Hypothalamus (tissue), 51 donors: ENCODE data around the gene RPL18.
"Not testable (repeated sequence)": the region's sequence is repeated elsewhere in the genome, so short reads cannot be mapped to it uniquely, and the experiment has no call there.

Experiments
- DNase-seq, 51 donors: peaks; one replicate each; lab custom pipeline; 2025; lab: John Stamatoyannopoulos, UW

Gene RPL18

DNA sequence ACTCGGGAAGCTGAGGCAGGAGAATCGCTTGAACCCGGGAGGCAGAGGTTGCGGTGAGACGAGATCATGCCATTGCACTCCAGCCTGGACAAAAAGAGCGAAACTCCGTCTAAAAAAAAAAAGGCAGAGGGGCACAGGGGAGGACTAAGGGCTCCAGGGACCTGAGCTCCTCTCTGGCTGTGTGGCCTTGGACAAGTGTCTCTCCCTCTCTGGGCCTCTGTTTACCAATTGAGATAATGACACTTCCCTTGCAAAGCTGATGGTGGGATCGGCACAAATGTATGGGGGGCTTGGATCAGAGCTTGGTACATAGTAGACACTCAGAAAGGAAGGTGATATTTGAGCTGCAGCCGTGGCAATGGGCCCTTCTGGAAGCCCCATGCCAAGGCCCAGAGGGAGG is 23.8 kb downstream of the RPL18 start:
- DNase-seq = no peak

DNA sequence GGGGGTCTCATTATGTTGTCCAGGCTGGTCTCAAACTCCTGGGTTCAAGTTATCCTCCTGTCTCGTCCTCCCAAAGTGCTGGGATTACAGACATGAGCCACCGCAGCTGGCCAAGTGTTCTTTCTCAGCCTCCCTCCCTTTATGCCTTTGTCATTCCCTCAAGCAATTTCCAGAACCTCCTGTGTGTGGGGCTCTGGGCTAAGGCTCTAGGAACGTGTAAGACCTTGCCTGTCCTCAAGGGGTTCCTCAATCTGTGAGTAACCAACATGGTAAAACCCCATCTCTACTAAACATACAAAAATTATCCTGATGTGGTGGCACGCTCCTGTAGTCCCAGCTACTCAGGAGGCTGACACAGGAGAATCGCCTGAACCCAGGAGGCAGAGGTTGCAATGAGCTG is 28.0 kb downstream of the RPL18 start:
- no peak for DNase-seq

DNA sequence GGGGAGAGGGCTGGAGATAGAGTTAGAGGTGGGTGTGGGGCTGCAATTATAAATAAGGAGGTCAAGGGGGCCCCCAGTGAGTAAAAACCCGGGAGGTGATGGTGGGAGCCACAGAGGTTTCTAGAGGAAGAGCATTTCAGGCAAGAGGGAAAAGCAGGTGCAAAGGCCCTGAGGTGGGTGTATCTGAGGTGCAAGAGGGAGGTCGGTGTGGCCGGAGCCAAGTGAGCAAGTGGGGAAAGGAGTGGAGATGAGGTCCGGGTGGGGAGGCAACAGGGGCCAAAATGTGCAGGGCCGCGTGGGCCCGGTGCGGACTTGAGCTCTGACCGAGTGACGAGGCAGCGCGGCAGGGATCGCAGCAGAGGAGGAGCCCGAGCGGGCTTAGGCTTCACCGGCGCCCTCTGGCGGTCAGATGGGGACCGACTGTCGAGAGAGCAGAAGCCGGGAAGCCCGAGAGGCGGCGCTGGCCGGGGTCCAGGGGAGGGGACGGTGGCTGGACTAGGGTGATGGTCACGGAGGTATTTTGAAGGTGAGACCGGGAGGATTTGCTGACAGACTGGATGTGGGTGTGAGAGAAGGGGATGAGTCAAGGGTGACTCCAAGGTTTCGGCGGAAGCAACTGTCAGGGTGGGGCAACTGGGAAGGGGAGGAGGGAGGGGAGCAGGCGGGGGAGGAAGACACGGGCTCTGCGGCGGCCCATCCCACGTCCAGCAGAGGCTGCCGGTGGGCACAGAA is 30.1 kb downstream of the RPL18 start:
- DNase-seq = peak in 50 of 51 donors; percentile 8 to 94 (median 68)

DNA sequence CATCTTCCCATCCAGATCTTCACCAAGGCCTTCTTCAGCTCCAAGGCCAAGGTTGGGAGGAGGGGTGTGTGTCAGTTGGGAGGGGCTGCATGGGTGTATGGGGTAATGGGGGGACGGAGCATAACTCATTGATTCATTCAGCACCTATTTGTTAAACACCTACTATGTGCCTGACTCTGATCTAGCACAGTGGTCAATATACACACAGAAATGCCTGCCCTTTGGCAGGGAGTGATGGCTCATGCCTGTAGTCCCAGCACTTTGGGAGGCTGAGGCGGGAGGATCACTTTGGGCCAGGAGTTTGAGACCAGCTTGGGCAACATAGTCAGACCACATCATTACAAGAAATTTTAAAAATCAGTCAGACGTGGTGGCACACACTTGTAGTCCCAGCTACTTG is 31.6 kb downstream of the RPL18 start:
- no peak for DNase-seq

DNA sequence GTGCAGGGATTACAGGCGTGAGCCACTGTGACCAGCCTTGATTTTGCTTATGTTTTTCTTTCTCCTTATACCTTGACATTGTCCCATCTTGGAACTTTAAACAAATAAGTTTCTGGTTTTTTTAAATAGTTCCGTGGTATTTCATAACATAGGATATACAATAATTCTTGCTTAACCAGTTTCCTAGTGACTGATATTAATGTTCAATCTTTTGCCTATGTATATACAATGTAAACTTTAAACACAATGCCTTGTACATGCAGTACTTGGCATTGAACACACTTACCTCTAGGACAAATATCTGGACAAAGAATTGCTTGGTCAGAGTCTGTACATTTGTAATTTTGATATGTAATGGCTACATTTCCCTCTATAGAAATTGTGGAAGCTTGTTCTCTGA is 36.8 kb downstream of the RPL18 start:
- no peak for DNase-seq

DNA sequence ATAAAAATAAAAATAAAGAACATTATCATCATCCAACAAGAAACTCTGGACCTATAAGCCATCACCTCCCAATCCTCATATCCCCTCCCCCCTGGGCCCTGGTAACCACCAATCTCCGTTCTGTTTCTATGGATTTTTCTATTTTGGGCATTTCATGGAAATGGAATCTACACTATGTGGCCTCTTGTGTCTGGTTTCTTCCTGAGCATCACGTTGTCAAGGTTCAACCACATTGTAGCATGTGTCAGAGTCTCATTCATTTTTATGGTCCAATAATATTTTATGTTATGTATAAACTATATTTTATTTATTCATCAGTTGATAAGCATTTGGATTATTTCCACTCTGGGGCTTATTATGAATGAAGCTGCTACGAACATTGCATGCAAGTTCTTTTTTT is 40.1 kb downstream of the RPL18 start:
- no peak for DNase-seq

DNA sequence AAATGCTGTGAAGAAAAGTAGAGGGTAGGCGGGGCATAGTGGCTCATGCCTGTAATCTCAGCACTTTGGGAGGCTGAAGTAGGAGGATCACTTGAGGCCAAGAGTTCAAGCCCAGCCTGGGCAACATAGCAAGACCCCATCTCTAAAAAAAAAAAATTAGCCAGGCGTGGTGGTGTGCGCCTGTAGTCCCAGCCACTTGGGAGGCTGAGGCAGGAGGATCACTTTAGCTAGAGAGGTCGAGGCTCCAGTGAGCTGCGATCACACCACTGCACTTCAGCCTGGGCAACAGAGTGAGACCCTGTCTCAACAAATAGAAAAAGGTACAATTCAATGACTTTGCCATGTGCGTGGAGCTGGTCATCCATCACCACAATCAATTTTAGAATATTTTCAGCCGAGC is 41.1 kb downstream of the RPL18 start:
- not testable (repeated sequence) for DNase-seq

DNA sequence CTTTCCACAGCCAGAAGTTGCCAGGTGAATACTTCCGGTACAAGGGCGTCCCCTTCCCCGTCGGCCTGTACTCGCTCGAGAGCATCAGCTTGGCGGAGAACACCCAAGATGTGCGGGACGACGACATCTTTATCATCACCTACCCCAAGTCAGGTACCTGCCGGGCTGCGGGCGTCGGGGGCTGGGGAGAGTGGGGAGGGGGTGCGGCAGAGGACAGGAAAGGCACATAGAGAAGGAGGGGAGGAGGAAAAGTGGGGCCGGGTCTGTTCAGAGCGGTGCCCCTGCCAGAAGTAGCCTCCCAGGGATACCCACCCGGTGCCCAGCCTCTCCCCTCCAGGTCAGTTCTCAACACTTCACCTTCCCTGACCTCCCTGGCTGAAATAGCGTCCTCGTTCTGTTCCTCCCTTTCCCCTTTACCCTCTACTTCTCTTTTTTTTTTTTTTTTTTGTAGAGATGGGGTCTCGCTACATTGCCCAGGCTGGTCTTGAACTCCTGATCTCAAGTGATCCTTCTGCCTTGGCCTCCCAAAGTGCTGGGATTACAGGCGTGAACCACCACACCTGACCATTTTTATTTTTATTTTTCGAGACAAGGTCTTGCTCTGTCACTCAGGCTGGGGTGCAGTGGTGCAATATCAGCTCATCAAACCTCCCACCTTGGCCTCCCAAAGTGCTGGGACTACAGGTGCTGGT is 42.9 kb downstream of the RPL18 start:
- no peak for DNase-seq

DNA sequence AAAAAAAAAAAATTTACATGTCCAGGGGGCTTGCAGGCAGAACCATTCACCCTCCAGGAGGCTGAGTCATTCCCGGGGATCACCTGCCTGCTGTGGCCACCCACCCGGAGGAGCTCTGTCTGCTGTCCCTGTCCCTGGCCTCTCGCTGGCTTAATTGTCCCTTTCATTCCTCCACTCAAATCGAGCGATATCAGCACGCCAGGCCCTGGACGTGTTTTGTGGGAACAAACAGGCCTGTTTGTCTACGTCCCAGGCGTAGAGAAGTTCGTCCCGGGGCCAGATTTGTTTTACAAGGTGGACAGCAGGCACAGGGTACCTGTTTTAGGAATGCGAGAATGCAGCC is 45.8 kb downstream of the RPL18 start:
- no peak for DNase-seq

DNA sequence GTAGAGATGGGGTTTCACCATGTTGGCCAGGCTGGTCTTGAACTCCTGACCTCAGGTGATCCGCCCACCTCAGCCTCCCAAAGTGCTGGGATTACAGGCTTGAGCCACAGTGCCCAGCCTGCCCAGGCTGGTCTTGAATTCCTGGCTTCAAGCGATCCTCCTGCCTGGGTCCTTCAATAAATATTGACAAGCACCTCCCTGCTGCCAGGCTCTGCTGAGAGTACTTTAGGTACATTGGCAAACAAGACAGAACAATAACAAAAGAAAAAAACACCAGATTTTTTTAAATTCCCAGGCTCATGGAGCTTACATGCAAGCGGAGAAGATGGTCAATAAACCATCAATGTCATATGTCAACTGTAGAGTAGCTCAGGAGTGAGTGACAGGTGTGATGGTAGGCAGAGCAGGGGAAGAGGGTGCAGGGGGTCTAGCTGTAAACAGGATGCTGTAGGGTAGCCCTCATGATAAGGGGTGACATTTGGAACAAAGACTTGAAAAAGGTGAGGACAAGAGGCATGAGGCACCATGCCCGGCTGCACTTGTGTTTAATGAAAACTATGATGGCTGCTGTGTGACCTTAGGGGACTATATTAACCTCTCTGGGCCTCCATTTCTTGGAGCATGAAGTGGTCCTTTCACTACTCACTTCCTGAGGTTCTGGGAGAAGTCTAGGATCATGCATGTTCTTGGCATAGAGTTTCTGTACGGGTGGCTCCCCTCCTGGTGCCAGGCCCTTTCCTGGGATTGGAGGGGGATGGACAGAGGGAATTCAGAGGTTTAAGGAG is 47.4 kb downstream of the RPL18 start:
- DNase-seq = no peak

DNA sequence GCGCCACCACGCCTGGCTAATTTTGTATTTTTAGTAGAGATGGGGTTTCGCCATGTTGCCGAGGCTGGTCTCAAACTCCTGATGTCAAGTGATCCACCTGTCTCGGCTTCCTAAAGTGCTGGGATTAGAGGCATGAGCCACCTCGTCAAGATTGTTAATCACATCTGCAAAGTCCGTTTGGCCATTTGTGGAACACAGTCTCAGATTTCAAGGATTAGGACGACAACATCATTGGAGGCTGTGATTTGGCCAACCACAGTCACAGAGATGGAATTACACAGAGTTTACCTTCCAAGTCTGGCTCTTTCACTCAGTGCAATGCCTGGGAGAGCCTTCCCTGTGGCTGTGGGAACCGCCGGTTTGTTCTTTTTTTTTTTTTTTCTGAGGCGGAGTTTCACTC is 49.2 kb downstream of the RPL18 start:
- DNase-seq = no peak

DNA sequence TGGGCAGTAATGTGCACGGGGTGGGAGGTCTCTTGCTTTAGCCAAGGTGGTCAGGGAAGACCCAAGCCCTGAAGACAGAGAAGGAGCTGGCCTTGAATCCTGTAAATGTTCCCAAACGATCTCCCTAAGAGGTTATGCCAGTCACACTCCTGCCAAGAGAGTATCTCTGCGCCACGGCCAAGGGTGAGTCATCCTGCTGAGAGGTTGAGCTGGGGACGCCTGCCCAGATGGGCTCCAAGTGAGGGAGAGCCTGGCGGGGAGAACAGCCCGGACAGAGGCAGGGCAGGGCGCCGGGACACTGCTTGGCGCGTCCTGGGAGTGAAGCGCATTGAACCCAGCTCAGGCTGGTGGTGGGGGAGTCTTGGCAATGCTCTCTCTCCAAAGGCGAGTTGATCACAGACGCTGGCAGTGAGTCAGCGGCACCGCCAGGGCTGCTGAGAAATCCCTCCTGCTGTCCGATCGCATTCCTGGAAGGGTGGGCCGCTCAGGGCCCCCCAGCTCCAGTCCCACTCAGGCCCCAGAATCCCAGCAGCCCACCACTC is 50.6 kb downstream of the RPL18 start:
- peak in 47 of 51 donors; percentile 2 to 85 (median 48) for DNase-seq
